H1 (cell line): ENCODE measurements around the gene IL19.

ENCODE experiments used
- EP300 ChIP-seq, 2 experiments: IDR thresholded peaks; 1 replicate in 1 of 2; 2 replicates in 1 of 2; pipeline ENCODE4 v1.6.1; 2011 to 2012; ENCODE audit warnings: low read depth in 2 of 2, low read length in 2 of 2, mild to moderate bottlenecking in 2 of 2, borderline replicate concordance in 1 of 2, inconsistent platforms in 1 of 2, moderate library complexity in 1 of 2
- JUND ChIP-seq: IDR thresholded peaks from 2 replicates; pipeline ENCODE4 v1.6.1; 2011; ENCODE audit warnings: mild to moderate bottlenecking, improper control_type of control experiment, low read length
- POLR2A ChIP-seq, 2 experiments: IDR thresholded peaks; 1 replicate in 1 of 2; 2 replicates in 1 of 2; pipeline ENCODE4 v1.6.1; 2011; ENCODE audit warnings: low read depth in 2 of 2, low read length in 2 of 2, mild to moderate bottlenecking in 2 of 2; ENCODE audit errors: control extremely low read depth in 1 of 2
- POLR2AphosphoS5 ChIP-seq: IDR thresholded peaks from 2 replicates; pipeline ENCODE4 v1.6.1; 2011; ENCODE audit warnings: low read depth, low read length
- RXRA ChIP-seq: IDR thresholded peaks from 2 replicates; pipeline ENCODE4 v1.6.1; 2011; ENCODE audit warnings: low read depth, mild to moderate bottlenecking, low read length, moderate library complexity; ENCODE audit not compliant: insufficient read depth
- SIN3A ChIP-seq, 2 experiments: IDR thresholded peaks in 1 of 2; conservative IDR thresholded peaks in 1 of 2; 2 replicates each; pipeline ENCODE4 v1.6.1; 2011 to 2012; ENCODE audit warnings: low read length in 2 of 2, improper control_type of control experiment in 1 of 2, low read depth in 1 of 2, mild to moderate bottlenecking in 1 of 2
- SIRT6 ChIP-seq: IDR thresholded peaks from one replicate; pipeline ENCODE4 v1.7.1; 2012; ENCODE audit warnings: low read length, inconsistent platforms
- TF ChIP-seq, protein P1 (sequence below): IDR thresholded peaks from 2 replicates; pipeline ENCODE4 v1.6.1; 2012; ENCODE audit warnings: inconsistent platforms
- TF ChIP-seq, protein P2 (sequence below), 3 experiments: IDR thresholded peaks; 1 replicate in 2 of 3; 2 replicates in 1 of 3; pipeline versions ENCODE4 v1.5.1 to v1.6.1; 2011; ENCODE audit warnings: low read length in 3 of 3, mild to moderate bottlenecking in 3 of 3, inconsistent platforms in 2 of 3, low read depth in 1 of 3, moderate library complexity in 1 of 3; ENCODE audit not compliant: insufficient read depth in 1 of 3; ENCODE audit errors: control extremely low read depth in 1 of 3

DNA sequence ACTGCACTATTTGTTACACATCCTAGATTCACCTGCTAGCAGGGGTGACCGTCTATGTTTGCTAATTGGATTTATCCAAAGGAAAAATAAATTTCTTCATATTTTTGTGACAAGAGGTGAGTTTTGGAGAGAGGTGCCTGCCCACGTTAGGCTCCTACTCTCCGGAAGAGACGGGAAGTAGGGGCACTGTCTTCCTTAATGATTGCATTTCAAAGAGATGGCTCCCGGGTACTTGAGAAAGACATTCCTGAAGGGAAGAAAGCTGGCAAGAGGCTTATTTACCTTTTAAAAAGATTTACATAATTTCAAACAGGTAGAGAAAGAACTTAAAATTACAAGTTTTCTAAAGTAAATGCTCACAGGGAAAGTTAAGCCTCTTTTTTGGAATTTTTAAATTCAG lies 18.7 kb upstream of the IL19 start:
- no peak for TF ChIP-seq JUND
- TF ChIP-seq, protein P1, sequence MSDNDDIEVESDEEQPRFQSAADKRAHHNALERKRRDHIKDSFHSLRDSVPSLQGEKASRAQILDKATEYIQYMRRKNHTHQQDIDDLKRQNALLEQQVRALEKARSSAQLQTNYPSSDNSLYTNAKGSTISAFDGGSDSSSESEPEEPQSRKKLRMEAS, result no peak
- TF ChIP-seq SIN3A (conservative IDR thresholded peaks at IDR 0.05 in 1 of 2, IDR thresholded peaks at IDR 0.05 in 1 of 2; ENCODE audit: low read depth in 1 of 2, low read length in 2 of 2), result no peak
- no peak for TF ChIP-seq RXRA
- TF ChIP-seq, protein P2, sequence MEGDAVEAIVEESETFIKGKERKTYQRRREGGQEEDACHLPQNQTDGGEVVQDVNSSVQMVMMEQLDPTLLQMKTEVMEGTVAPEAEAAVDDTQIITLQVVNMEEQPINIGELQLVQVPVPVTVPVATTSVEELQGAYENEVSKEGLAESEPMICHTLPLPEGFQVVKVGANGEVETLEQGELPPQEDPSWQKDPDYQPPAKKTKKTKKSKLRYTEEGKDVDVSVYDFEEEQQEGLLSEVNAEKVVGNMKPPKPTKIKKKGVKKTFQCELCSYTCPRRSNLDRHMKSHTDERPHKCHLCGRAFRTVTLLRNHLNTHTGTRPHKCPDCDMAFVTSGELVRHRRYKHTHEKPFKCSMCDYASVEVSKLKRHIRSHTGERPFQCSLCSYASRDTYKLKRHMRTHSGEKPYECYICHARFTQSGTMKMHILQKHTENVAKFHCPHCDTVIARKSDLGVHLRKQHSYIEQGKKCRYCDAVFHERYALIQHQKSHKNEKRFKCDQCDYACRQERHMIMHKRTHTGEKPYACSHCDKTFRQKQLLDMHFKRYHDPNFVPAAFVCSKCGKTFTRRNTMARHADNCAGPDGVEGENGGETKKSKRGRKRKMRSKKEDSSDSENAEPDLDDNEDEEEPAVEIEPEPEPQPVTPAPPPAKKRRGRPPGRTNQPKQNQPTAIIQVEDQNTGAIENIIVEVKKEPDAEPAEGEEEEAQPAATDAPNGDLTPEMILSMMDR (IDR thresholded peaks at IDR 0.05; ENCODE audit: control extremely low read depth in 1 of 3, insufficient read depth in 1 of 3, low read depth in 1 of 3, low read length in 3 of 3), result no peak
- TF ChIP-seq SIRT6, result no peak
- no peak for TF ChIP-seq EP300 (IDR thresholded peaks at IDR 0.05; ENCODE audit: borderline replicate concordance in 1 of 2, low read depth in 2 of 2, low read length in 2 of 2)
- no peak for TF ChIP-seq POLR2A (IDR thresholded peaks at IDR 0.05; ENCODE audit: control extremely low read depth in 1 of 2, low read depth in 2 of 2, low read length in 2 of 2)
- no peak for TF ChIP-seq POLR2AphosphoS5
